ENCODE measurements around the gene ATXN1.
"Not testable (repeated sequence)": the region's sequence is repeated elsewhere in the genome, so short reads cannot be mapped to it uniquely, and the experiment has no call there.

ATXN1 gene

DNA sequence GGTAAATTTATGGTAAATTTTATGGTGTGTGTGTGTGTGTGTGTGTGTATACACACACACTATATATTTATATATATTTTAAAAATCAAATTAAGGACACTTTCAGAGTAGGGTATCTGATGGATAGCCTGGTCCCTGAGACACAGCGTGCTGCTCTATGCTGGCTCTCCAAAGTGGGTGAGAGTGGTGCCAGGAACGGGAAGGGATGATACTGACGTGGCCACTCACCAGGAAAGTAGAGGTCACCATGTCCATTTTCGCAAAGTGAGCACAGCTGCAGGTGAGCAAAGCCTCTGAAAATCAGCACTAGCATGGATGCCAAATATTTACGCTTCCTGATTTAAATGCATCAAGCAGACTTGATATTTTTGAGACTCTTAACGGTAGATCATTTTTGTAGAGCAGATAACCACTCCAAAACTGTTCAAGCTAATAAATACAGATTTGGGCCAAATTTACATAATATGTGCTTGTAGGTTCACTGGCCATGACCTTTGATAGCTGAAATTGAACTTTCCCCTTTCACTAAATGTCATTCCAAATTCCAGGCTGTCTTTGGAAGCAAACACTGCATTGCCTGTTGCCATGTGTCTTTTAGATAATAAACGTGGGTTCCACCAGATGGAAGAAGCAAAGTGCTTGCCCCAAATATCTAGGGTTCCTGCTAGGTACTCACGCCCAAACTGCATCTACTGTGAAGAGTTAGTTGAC, 116.6 kb downstream of the ATXN1 start:
- DNase-seq (ENCODE audit: low read depth), result no peak

- no peak for DNase-seq (ENCODE audit: low read depth)
These were observed 121.4 kb downstream of the ATXN1 start for GRCh38 chr6:16639684-16640480.

GRCh38 chr6:16637635-16638034, 123.6 kb downstream of the ATXN1 start:
- no peak for DNase-seq (ENCODE audit: low read depth)

GRCh38 chr6:16635810-16636602, 125.3 kb downstream of the ATXN1 start:
- DNase-seq (ENCODE audit: low read depth), result no peak

GRCh38 chr6:16635291-16635809, 125.9 kb downstream of the ATXN1 start:
- DNase-seq (ENCODE audit: low read depth), result no peak

DNA sequence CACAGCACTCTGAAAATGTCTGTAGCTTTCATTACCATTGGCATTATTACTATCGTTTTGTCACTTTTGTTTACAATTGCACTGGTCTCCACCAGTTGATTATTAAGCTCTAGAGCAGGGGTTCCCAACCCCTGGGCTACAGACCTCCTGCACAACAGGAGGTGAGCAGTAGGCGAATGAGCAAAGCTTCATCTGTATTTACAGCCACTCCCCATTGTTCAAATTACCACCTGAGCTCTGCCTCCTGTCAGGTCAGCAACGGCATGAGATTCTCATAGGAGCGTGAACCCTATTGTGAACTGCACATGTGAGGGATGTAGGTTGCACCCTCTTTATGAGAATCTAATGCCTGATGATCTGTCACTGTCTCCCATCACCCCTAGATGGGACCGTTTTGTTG, 126.4 kb downstream of the ATXN1 start:
- DNase-seq (ENCODE audit: low read depth), result no peak

DNA sequence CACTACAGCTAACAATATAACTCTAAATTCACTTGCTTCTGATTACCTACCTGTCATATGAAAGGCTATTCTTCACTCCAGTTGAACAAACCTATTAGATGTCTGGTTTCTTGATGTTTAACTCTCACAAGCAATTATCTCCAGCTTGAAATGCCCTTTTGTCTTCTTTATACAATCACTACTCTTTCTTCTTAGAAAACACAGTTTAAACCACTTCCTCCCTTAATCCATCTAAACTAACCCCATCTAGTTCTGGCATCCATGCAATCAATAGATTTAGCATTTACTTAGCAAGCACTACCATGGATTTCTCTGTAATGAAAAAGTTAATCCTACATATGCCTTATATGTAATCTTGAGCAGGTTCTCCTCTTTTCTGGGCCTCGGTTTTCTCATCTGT, 127.3 kb downstream of the ATXN1 start:
- no peak for DNase-seq (ENCODE audit: low read depth)

- DNase-seq (ENCODE audit: low read depth), result no peak
These were observed 127.8 kb downstream of the ATXN1 start for GRCh38 chr6:16633465-16633864.

- DNase-seq (ENCODE audit: low read depth), result no peak
These were observed 129.2 kb downstream of the ATXN1 start for GRCh38 chr6:16632101-16632500.

- no peak for DNase-seq (ENCODE audit: low read depth)
These were observed 131.1 kb downstream of the ATXN1 start for GRCh38 chr6:16630026-16630643.

GRCh38 chr6:16628580-16628979, 132.7 kb downstream of the ATXN1 start:
- DNase-seq (ENCODE audit: low read depth), result not testable (repeated sequence)

DNA sequence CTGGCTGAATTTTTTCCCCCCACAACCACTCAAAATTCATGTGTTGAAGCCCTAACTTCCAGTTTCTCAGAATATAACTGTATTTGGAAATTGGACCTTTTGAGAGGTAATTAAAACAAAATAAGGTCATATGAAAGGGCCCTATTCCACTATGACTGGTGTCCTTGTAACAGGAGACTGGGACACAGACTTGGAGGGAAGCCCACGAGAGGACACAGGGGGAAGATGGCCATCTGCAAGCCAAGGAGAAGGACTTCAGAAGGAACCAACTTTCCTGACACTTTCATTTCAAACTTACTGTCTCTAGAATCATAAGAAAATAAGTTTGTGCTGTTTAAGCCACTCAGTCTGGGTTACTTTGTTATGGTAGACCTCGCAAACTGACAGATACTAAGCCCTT, 134.6 kb downstream of the ATXN1 start:
- DNase-seq (ENCODE audit: low read depth), result no peak

DNA sequence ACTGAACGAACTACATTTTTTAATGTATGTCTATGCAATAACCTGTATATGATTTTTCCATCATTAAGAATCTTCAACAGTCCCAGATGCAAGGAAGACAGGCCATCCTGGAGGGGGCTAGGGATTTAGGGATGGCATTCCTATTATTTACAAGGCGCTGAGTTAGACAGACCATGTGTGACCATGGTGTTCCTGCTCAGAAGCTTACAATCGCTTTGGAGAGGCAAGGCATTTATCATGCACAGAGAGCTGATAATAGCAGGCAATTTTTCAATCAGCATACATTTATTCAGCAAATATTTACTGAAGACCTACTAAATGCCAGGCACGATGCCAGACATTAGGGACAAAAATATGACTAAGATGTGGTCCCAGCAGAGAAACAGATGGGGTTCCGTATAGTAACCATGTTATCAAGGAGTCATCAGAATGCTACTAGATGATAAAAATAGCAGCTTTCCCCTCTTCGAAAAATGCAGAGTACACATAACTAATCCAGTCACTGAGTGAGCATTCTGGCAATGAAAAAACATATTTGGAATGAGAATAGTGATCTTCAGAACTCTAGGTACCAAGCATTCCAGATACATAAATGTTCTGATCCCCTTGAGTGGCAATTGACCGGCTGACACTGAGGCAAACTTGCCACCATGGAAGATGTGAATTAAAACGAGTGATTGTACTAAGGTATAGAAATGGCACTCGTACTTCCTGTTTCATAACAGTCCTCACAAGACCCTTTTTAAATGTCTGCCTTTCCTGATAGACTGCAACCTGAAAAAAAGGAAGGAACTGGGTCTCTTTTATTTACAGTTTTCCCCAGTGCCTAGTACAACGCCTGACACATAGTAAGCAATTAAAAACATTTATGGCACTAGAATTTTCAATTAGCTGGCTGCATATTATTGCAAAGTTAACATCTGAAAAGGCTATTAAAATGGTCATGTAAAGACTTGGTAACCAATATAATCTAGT, 135.7 kb downstream of the ATXN1 start:
- DNase-seq (ENCODE audit: low read depth), result no peak

- DNase-seq (ENCODE audit: low read depth), result no peak
These were observed 136.5 kb downstream of the ATXN1 start for GRCh38 chr6:16624636-16625290.

- no peak for DNase-seq (ENCODE audit: low read depth)
These were observed 137.5 kb downstream of the ATXN1 start for GRCh38 chr6:16623731-16624130.

DNA sequence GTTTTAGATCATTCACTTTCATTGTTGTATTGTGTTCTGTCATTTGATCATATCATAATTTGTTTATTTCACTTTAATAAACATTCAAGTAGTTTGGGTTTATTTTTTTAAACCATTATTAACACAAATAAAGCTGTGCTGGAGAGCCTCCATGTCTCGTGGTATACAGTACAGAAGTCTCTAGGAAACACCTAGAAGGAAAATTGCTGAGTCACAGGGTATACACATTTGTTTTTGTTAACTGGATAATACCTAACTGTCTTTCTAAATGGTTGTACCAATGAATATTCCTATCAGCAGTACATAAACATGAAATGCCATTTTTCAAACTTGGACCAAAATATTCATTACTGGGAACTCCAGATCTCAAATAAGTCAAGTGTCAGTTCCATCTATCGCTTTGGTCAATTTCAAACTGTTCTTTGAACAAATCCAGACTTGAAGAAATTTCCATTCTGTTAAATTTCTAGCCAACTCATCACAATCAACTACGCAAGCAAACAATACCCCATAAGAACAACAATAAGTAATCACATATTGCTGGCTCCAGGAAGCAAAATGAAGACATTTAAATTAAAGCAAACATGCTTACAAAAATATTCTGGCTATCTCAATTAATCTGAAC, 138.1 kb downstream of the ATXN1 start:
- DNase-seq (ENCODE audit: low read depth), result no peak

GRCh38 chr6:16622193-16622592, 139.1 kb downstream of the ATXN1 start:
- no peak for DNase-seq (ENCODE audit: low read depth)

GRCh38 chr6:16621002-16621401, 140.3 kb downstream of the ATXN1 start:
- no peak for DNase-seq (ENCODE audit: low read depth)

DNA sequence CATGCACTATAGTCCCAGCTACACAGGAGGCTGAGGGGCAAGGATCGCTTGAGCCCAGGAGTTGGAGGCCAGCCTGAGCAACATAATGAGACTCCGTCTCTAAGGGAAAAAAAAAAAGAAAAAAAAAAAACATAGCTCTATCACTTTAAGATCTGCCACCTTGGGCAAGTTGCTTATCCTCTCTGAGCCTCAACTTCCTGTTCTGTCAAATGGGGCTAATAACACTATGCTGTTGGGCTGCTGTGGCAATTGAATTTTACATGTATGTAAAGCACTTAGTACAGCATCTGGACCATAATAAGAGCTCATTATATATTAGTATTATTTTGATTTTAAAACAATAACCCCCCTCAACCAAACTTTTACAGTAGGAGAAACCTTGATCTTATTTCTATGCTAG, 141.5 kb downstream of the ATXN1 start:
- no peak for DNase-seq (ENCODE audit: low read depth)

DNA sequence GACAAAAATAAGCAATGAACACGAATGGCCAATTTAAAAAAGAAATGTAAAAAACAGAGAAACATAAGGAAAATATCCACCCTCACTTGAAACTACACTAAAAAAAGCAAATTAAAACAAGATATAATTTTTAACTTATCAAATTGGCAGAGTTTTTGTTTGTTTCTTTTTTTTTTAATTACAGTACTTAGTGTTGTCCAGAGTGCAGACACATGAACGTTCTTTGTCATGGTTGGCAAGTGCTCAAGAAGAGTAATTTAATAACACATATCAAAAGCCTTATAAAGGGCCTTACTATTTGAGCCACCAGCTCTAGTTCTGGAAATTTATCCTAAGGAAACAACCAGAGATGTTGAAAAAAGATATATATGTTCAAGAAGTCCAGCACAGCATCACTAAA, 142.3 kb downstream of the ATXN1 start:
- DNase-seq (ENCODE audit: low read depth), result no peak
